ENCODE results near the gene NLRP10.
A peak's percentile ranks its signal among the peaks of the same experiment; 100 is the strongest.
"Not testable (repeated sequence)": the region's sequence is repeated elsewhere in the genome, so short reads cannot be mapped to it uniquely, and the experiment has no call there.

Gene NLRP10

DNA sequence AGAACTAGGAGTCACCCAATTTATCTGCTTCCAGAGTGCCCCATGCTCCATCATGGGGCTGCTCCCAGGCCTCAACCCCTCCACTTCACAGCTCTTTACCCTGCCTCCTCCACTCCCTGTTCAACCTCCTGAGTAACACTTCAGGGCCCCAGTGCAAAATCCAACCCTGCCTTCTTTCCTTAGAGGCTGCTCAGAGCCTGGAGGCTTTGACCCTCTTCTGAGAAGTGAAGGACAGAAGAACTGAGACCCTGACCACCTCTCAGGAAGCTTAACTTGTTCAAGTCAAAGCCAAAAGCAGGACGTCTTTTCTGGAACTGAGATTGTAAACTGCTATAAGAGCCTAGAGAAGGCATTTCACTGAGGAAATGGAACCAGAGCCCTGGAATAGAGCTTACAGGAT is 37.4 kb upstream of the NLRP10 start:
- Histone ChIP-seq H3K4me3 (ENCODE audit: insufficient read depth, low read depth, low read length) (no peak overlapping the region), H3K36me3 (ENCODE audit: control insufficient read depth, insufficient read depth, low read length) (peaks cover 3% of the 10 kb centered on the region), H3K9me3 (ENCODE audit: control insufficient read depth, low read length) (no peaks in the 10 kb centered on the region), H3K4me1 (ENCODE audit: control insufficient read depth, insufficient read depth, low read length) (no peaks in the 10 kb centered on the region), H3K27ac (ENCODE audit: insufficient read depth, low read depth, low read length, poor library complexity, severe bottlenecking) (no peak overlapping the region), H3K27me3 (ENCODE audit: control insufficient read depth, insufficient read depth, low read length, poor library complexity, severe bottlenecking) (no peaks in the 10 kb centered on the region)
- 84 to 86% methylated on average over 1 of the region's 1 CpG for WGBS, 2 experiments

DNA sequence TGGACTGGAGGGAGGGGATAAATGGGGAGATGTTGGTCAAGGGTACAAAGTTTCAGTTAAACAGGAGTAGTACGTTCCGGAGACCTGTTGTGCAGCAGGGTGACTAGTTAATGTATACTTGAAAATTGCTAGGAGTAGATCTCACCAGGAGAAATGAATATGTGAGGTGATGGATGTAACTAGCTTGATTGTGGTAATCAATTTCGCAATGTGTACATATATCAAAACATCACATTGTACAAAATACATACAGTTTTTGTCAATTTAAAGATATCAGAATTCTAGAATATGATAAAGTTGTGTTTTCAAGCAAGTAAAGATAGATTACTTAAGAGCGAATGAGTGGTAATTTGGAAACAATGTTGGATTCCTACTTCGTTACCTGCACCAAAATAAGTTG is 35.1 kb upstream of the NLRP10 start:
- Histone ChIP-seq H3K4me1 (ENCODE audit: control insufficient read depth, insufficient read depth, low read length) (no peaks in the 10 kb centered on the region), H3K4me3 (ENCODE audit: insufficient read depth, low read depth, low read length) (no peak overlapping the region), H3K27ac (ENCODE audit: insufficient read depth, low read depth, low read length, poor library complexity, severe bottlenecking) (no peak overlapping the region), H3K9me3 (ENCODE audit: control insufficient read depth, low read length) (no peaks in the 10 kb centered on the region), H3K27me3 (ENCODE audit: control insufficient read depth, insufficient read depth, low read length, poor library complexity, severe bottlenecking) (no peaks in the 10 kb centered on the region), H3K36me3 (ENCODE audit: control insufficient read depth, insufficient read depth, low read length) (peaks cover 15% of the 10 kb centered on the region)
- 86 to 87% methylated on average over 4 of the region's 5 CpGs for WGBS, 2 experiments

DNA sequence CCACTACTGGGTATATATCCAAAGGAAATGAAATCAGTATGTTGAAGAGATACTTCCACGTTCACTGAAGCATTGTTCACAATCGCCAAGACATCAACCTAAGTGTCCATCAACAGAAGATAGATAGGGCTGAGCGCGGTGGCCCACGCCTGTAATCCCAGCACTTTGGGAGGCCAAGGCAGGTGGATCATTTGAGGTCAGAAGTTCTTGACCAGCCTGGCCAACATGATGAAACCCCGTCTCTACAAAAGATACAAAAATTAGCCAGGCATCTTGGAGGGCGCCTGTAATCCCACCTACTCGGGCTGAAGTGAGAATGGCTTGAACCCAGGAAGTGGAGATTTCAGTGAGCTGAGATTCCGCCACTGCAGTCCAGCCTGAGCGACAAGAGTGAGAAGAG is 34.5 kb upstream of the NLRP10 start:
- peaks cover 21% of the 10 kb centered on the region for H3K36me3 ChIP-seq (ENCODE audit: control insufficient read depth, insufficient read depth, low read length)
- 91 to 96% methylated on average over 9 to 10 of the region's 10 CpGs for WGBS, 2 experiments
- H3K27me3 ChIP-seq (ENCODE audit: control insufficient read depth, insufficient read depth, low read length, poor library complexity, severe bottlenecking): no peaks in the 10 kb centered on the region
- H3K27ac ChIP-seq (ENCODE audit: insufficient read depth, low read depth, low read length, poor library complexity, severe bottlenecking): no peak overlapping the region
- no peaks in the 10 kb centered on the region for H3K4me1 ChIP-seq (ENCODE audit: control insufficient read depth, insufficient read depth, low read length)
- no peaks in the 10 kb centered on the region for H3K9me3 ChIP-seq (ENCODE audit: control insufficient read depth, low read length)
- no peak overlapping the region for H3K4me3 ChIP-seq (ENCODE audit: insufficient read depth, low read depth, low read length)

DNA sequence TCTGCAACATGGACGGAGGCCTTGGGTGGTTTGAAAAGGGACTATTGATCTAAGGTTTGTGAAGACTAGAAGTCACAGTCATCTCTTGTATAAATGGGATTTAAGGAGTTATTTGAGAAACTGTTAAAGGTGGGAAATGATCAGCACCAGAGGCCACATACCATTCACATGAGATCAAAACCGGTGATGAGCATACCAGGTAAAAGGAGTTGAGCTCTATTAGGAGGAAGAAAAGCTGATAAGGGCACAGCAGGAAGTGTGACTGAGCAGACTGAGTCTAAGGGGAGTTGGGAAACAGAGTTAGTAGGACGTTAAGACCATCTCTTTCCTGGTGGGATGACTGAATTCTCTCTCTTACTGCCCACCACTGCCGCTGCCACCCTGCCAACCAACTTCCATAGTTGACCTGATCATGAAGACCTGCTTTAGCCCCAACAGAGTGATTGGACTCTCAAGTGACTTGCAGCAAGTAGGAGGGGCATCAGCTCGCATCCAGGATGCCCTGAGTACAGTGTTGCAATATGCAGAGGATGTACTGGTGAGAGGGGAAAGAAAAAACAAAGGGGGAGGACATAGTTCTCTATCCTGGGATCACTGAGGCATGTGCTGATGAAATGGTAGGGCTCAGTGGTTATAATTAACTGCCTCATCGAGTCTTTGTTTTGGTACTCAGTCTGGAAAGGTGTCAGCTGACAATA is 29.5 kb upstream of the NLRP10 start:
- peaks cover 55% of the 10 kb centered on the region for H3K36me3 ChIP-seq (ENCODE audit: control insufficient read depth, insufficient read depth, low read length)
- no peak overlapping the region for H3K4me3 ChIP-seq (ENCODE audit: insufficient read depth, low read depth, low read length)
- WGBS, 2 experiments: 91 to 93% methylated on average over 6 of the region's 6 CpGs
- no peaks in the 10 kb centered on the region for H3K9me3 ChIP-seq (ENCODE audit: control insufficient read depth, low read length)
- H3K27me3 ChIP-seq (ENCODE audit: control insufficient read depth, insufficient read depth, low read length, poor library complexity, severe bottlenecking): no peaks in the 10 kb centered on the region
- no peaks in the 10 kb centered on the region for H3K4me1 ChIP-seq (ENCODE audit: control insufficient read depth, insufficient read depth, low read length)
- H3K27ac ChIP-seq (ENCODE audit: insufficient read depth, low read depth, low read length, poor library complexity, severe bottlenecking): no peak overlapping the region

DNA sequence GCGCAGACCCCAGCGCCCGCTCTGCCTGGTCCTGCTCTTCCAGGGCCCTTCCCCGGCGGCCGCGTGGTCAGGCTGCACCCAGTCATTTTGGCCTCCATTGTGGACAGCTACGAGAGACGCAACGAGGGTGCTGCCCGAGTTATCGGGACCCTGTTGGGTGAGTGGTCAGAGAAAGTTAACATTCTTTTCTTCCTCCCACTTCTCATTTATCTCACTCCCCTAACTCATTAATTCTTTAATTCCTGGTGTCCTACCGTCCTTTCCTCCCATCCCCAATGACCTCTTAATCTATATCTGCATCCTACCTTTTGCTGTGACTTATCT is 22.3 kb upstream of the NLRP10 start:
- not testable (repeated sequence) for H3K27ac ChIP-seq (ENCODE audit: insufficient read depth, low read depth, low read length, poor library complexity, severe bottlenecking); H3K9me3 ChIP-seq (ENCODE audit: control insufficient read depth, low read length); H3K27me3 ChIP-seq (ENCODE audit: control insufficient read depth, insufficient read depth, low read length, poor library complexity, severe bottlenecking)
- Histone ChIP-seq H3K4me1 (ENCODE audit: control insufficient read depth, insufficient read depth, low read length) (peaks cover 14% of the 10 kb centered on the region), H3K36me3 (ENCODE audit: control insufficient read depth, insufficient read depth, low read length) (peaks cover 13% of the 10 kb centered on the region), H3K4me3 (ENCODE audit: insufficient read depth, low read depth, low read length) (peak overlapping the region; percentile 82)
- WGBS, 2 experiments: 0 to 1% methylated on average over 5 to 6 of the region's 13 CpGs

DNA sequence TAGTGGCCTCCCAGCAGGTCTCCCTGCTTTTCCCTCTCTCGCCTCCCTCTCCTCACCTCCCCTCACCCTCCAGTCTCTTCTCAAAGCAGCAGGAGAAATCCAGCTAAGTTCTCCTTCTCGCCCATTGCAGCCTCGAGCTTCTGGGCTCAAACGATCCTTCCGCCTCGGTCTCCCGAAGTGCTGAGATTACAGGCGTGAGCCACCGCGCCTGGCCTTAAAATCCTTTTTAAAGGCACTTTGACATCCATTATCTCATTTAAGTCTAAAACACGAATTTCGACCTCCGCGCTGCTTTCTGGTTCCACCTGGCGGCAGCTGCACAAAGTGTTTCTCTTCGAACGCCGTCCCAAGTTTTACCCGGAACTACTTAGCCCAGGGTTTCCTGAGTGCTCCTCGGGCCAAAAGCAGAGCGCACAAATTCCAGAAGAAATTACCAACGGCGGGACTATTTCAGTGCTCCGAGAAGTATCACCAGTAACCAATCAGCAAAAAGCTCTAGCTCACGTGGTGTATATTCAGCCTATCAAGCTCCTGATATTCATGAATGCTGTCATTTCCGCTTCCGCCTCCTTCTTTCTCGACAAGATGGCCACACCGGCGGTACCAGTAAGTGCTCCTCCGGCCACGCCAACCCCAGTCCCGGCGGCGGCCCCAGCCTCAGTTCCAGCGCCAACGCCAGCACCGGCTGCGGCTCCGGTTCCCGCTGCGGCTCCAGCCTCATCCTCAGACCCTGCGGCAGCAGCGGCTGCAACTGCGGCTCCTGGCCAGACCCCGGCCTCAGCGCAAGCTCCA is 21.7 kb upstream of the NLRP10 start, which contains the start of gene EIF3F:
Gene EIF3F (plus strand): TSS at position 570 of the 792 bp plus-strand sequence. CDS start 16 bp downstream, at position 586.
- H3K27ac ChIP-seq (ENCODE audit: insufficient read depth, low read depth, low read length, poor library complexity, severe bottlenecking): peak within 1 kb of the TSS; percentile 33
- peaks cover 9% of the 10 kb centered on the region for H3K36me3 ChIP-seq (ENCODE audit: control insufficient read depth, insufficient read depth, low read length)
- WGBS, 2 experiments: 1 to 2% methylated on average over 46 to 47 of the region's 47 CpGs
- H3K9me3 ChIP-seq (ENCODE audit: control insufficient read depth, low read length): no peaks in the 10 kb centered on the region
- H3K4me3 ChIP-seq (ENCODE audit: insufficient read depth, low read depth, low read length): peak within 1 kb of the TSS; percentile 82
- peaks cover 14% of the 10 kb centered on the region for H3K4me1 ChIP-seq (ENCODE audit: control insufficient read depth, insufficient read depth, low read length)
- no peaks in the 10 kb centered on the region for H3K27me3 ChIP-seq (ENCODE audit: control insufficient read depth, insufficient read depth, low read length, poor library complexity, severe bottlenecking)

GRCh38 chr11:7983832-7984590 is 18.8 kb upstream of the NLRP10 start:
- Histone ChIP-seq H3K4me1 (ENCODE audit: control insufficient read depth, insufficient read depth, low read length) (peaks cover 14% of the 10 kb centered on the region), H3K27ac (ENCODE audit: insufficient read depth, low read depth, low read length, poor library complexity, severe bottlenecking) (no peak overlapping the region), H3K27me3 (ENCODE audit: control insufficient read depth, insufficient read depth, low read length, poor library complexity, severe bottlenecking) (no peaks in the 10 kb centered on the region), H3K36me3 (ENCODE audit: control insufficient read depth, insufficient read depth, low read length) (no peaks in the 10 kb centered on the region), H3K9me3 (ENCODE audit: control insufficient read depth, low read length) (no peaks in the 10 kb centered on the region), H3K4me3 (ENCODE audit: insufficient read depth, low read depth, low read length) (no peak overlapping the region)
- WGBS, 2 experiments: 81% methylated on average over 7 of the region's 7 CpGs

GRCh38 chr11:7982582-7983119 is 17.4 kb upstream of the NLRP10 start:
- no peak overlapping the region for H3K4me3 ChIP-seq (ENCODE audit: insufficient read depth, low read depth, low read length)
- H3K36me3 ChIP-seq (ENCODE audit: control insufficient read depth, insufficient read depth, low read length): no peaks in the 10 kb centered on the region
- H3K27me3 ChIP-seq (ENCODE audit: control insufficient read depth, insufficient read depth, low read length, poor library complexity, severe bottlenecking): no peaks in the 10 kb centered on the region
- peaks cover 4% of the 10 kb centered on the region for H3K4me1 ChIP-seq (ENCODE audit: control insufficient read depth, insufficient read depth, low read length)
- H3K9me3 ChIP-seq (ENCODE audit: control insufficient read depth, low read length): no peaks in the 10 kb centered on the region
- WGBS, 2 experiments: 90 to 100% methylated on average over 1 of the region's 1 CpG
- no peak overlapping the region for H3K27ac ChIP-seq (ENCODE audit: insufficient read depth, low read depth, low read length, poor library complexity, severe bottlenecking)

- H3K36me3 ChIP-seq (ENCODE audit: control insufficient read depth, insufficient read depth, low read length): no peaks in the 10 kb centered on the region
- no peak overlapping the region for H3K27ac ChIP-seq (ENCODE audit: insufficient read depth, low read depth, low read length, poor library complexity, severe bottlenecking)
- no peak overlapping the region for H3K4me3 ChIP-seq (ENCODE audit: insufficient read depth, low read depth, low read length)
- peaks cover 4% of the 10 kb centered on the region for H3K4me1 ChIP-seq (ENCODE audit: control insufficient read depth, insufficient read depth, low read length)
- 91 to 97% methylated on average over 1 of the region's 1 CpG for WGBS, 2 experiments
- H3K9me3 ChIP-seq (ENCODE audit: control insufficient read depth, low read length): no peaks in the 10 kb centered on the region
- H3K27me3 ChIP-seq (ENCODE audit: control insufficient read depth, insufficient read depth, low read length, poor library complexity, severe bottlenecking): no peaks in the 10 kb centered on the region
Measured at GRCh38 chr11:7981619-7982157, 16.4 kb upstream of the NLRP10 start.

Data from ectodermal cell (in vitro differentiated cells).